ENCODE measurements around the gene VKORC1L1. TPM values are rescaled to one million over a fixed set of nuclear protein-coding genes. Genes with fewer than 3 reads are reported as not detected.
"Not testable (repeated sequence)": the region's sequence is repeated elsewhere in the genome, so short reads cannot be mapped to it uniquely, and the experiment has no call there.

The VKORC1L1 gene
- total RNA-seq, 1 experiment from 2014 or later: 31.7 TPM

- H3K9me2 ChIP-seq (ENCODE audit: insufficient read depth); H3K4me2 ChIP-seq; H3K9me3 ChIP-seq (ENCODE audit: insufficient read depth, low read depth); DNase-seq; H4K20me1 ChIP-seq (ENCODE audit: insufficient read depth); H3K27me3 ChIP-seq (ENCODE audit: insufficient read depth, low read depth); H3K4me1 ChIP-seq (replicated peaks; ENCODE audit: insufficient read depth); intact Hi-C loops (cut with micrococcal nuclease; ENCODE audit: unreplicated experiment); H2AFZ ChIP-seq; H3K36me3 ChIP-seq (ENCODE audit: low read depth); H3K4me3 ChIP-seq; CTCF ChIA-PET; POLR2A ChIA-PET (ENCODE audit: unreplicated experiment); H3F3A ChIP-seq (ENCODE audit: insufficient read depth, low read depth); BruUV-seq (replicated peaks); H3K27ac ChIP-seq: not testable (repeated sequence)
- peaks cover 14% of the 10 kb centered on the region; the same call in 1 of the 2 replicates for H3K79me2 ChIP-seq (ENCODE audit: low read depth)
Measured at GRCh38 chr7:65889722-65890121, 16.8 kb downstream of the VKORC1L1 start.

- no peak overlapping the region for H3K4me3 ChIP-seq
- H4K20me1 ChIP-seq (ENCODE audit: insufficient read depth): peaks cover 3% of the 10 kb centered on the region; the same call in 1 of the 2 replicates
- no peaks in the 10 kb centered on the region for H3K9me2 ChIP-seq (ENCODE audit: insufficient read depth)
- DNase-seq: no peak
- intact Hi-C loops (cut with micrococcal nuclease; ENCODE audit: unreplicated experiment): no loop called here
- no peaks in the 10 kb centered on the region for H3K9me3 ChIP-seq (ENCODE audit: insufficient read depth, low read depth)
- no peak overlapping the region for H3K4me2 ChIP-seq
- no peaks in the 10 kb centered on the region for H3K27me3 ChIP-seq (ENCODE audit: insufficient read depth, low read depth)
- H3K79me2 ChIP-seq (ENCODE audit: low read depth): peaks cover 10% of the 10 kb centered on the region; the same call in 1 of the 2 replicates
- POLR2A ChIA-PET (ENCODE audit: unreplicated experiment): no interaction called here
- CTCF ChIA-PET: no interaction called here
- H3F3A ChIP-seq (ENCODE audit: insufficient read depth, low read depth): no peaks in the 10 kb centered on the region
- TF ChIP-seq EZH2 (IDR thresholded peaks at IDR 0.05; ENCODE audit: low read depth) (no peak), CTCF (conservative IDR thresholded peaks at IDR 0.05) (no peak)
- no peak overlapping the region for H2AFZ ChIP-seq
- no peaks in the 10 kb centered on the region for H3K36me3 ChIP-seq (ENCODE audit: low read depth)
- H3K4me1 ChIP-seq (replicated peaks; ENCODE audit: insufficient read depth): no peaks in the 10 kb centered on the region
- no TSS peak for BruUV-seq (replicated peaks)
- no peak overlapping the region for H3K27ac ChIP-seq
Measured at GRCh38 chr7:65892161-65892560, 19.3 kb downstream of the VKORC1L1 start.

DNA sequence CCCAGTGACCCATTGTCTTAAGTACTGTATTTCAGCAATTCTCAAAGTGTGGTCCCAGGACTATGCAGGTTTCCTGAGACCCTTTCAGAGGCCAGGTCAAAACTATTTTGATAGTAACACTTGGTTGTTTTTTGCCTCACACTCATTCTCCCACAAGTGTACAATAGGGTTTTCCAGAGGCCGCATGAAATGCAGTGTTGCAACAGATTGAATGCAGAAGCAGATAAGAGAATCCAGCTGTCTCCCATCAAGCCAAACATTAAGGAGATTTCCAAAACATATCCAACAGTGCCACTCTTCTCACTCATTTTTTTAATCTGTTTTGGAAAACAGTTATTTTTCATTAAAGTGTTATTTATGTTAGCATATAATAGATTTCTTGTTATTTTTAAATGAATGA lies 20.0 kb downstream of the VKORC1L1 start:
- Histone ChIP-seq H3K36me3 (ENCODE audit: low read depth) (no peaks in the 10 kb centered on the region), H3K9me3 (ENCODE audit: insufficient read depth, low read depth) (no peaks in the 10 kb centered on the region), H4K20me1 (ENCODE audit: insufficient read depth) (peaks cover 3% of the 10 kb centered on the region; the same call in 1 of the 2 replicates), H3K4me2 (no peak overlapping the region), H3K9me2 (ENCODE audit: insufficient read depth) (no peaks in the 10 kb centered on the region), H3K27me3 (ENCODE audit: insufficient read depth, low read depth) (no peaks in the 10 kb centered on the region), H2AFZ (no peak overlapping the region), H3K79me2 (ENCODE audit: low read depth) (peaks cover 10% of the 10 kb centered on the region; the same call in 1 of the 2 replicates), H3K4me1 (replicated peaks; ENCODE audit: insufficient read depth) (no peaks in the 10 kb centered on the region), H3K4me3 (no peak overlapping the region), H3F3A (ENCODE audit: insufficient read depth, low read depth) (no peaks in the 10 kb centered on the region), H3K27ac (no peak overlapping the region)
- CTCF ChIA-PET: no interaction called here
- BruUV-seq (replicated peaks): no TSS peak
- intact Hi-C loops (cut with micrococcal nuclease; ENCODE audit: unreplicated experiment): no loop called here
- no peak for DNase-seq
- no peak for TF ChIP-seq CTCF (conservative IDR thresholded peaks at IDR 0.05)
- TF ChIP-seq EZH2 (IDR thresholded peaks at IDR 0.05; ENCODE audit: low read depth): no peak
- POLR2A ChIA-PET (ENCODE audit: unreplicated experiment): no interaction called here

DNA sequence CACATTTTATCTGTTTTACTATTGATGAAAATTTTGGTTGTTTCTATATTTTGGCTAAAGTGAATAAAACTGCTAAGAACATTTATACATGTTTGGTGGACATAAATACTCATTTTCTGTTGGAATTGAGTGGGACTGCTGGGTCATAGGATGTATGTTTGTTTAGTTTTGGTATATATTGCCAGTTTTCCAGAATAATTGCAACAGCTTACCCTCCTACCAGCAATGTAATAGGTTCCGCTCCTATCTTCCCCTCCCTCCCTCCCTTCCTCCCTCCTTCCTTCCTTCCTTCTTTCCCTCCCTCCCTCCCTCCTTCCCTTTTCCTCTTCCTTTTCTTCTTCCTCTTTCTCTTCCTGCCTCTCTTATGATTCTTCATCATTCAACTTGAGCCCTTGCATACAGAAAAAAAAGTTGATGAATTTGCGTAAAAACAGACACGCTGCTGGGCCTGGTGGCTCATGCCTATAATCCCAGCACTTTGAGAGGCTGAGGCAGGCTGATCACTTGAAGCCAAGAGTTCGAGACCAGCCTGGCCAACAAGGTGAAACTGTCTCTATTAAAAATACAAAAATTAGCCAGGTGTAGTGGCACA lies 23.5 kb downstream of the VKORC1L1 start:
- BruUV-seq (replicated peaks): no TSS peak
- Histone ChIP-seq H4K20me1 (ENCODE audit: insufficient read depth) (peaks cover 3% of the 10 kb centered on the region; the same call in 1 of the 2 replicates), H3K36me3 (ENCODE audit: low read depth) (no peaks in the 10 kb centered on the region), H3K4me2 (no peak overlapping the region), H3K9me3 (ENCODE audit: insufficient read depth, low read depth) (no peaks in the 10 kb centered on the region), H3K27me3 (ENCODE audit: insufficient read depth, low read depth) (no peaks in the 10 kb centered on the region), H3K9me2 (ENCODE audit: insufficient read depth) (no peaks in the 10 kb centered on the region), H3K79me2 (ENCODE audit: low read depth) (peaks cover 10% of the 10 kb centered on the region; the same call in 1 of the 2 replicates), H3K4me3 (no peak overlapping the region), H2AFZ (no peak overlapping the region), H3F3A (ENCODE audit: insufficient read depth, low read depth) (no peaks in the 10 kb centered on the region), H3K27ac (no peak overlapping the region), H3K4me1 (replicated peaks; ENCODE audit: insufficient read depth) (no peaks in the 10 kb centered on the region)
- intact Hi-C loops (cut with micrococcal nuclease; ENCODE audit: unreplicated experiment): no loop called here
- POLR2A ChIA-PET (ENCODE audit: unreplicated experiment): no interaction called here
- DNase-seq: no peak
- TF ChIP-seq EZH2 (IDR thresholded peaks at IDR 0.05; ENCODE audit: low read depth) (no peak), CTCF (conservative IDR thresholded peaks at IDR 0.05) (no peak)
- CTCF ChIA-PET: no interaction called here

- H3K79me2 ChIP-seq (ENCODE audit: low read depth); H3K27me3 ChIP-seq (ENCODE audit: insufficient read depth, low read depth); H3K4me3 ChIP-seq; H2AFZ ChIP-seq; POLR2A ChIA-PET (ENCODE audit: unreplicated experiment); H3K4me1 ChIP-seq (replicated peaks; ENCODE audit: insufficient read depth); H4K20me1 ChIP-seq (ENCODE audit: insufficient read depth); H3K9me3 ChIP-seq (ENCODE audit: insufficient read depth, low read depth); H3K4me2 ChIP-seq; H3K27ac ChIP-seq; CTCF ChIA-PET; intact Hi-C loops (cut with micrococcal nuclease; ENCODE audit: unreplicated experiment); DNase-seq; H3F3A ChIP-seq (ENCODE audit: insufficient read depth, low read depth); BruUV-seq (replicated peaks); H3K9me2 ChIP-seq (ENCODE audit: insufficient read depth); H3K36me3 ChIP-seq (ENCODE audit: low read depth): not testable (repeated sequence)
Measured at GRCh38 chr7:65897289-65897688, 24.4 kb downstream of the VKORC1L1 start.
